ENCODE results near the gene LARP1.

LARP1 gene

DNA sequence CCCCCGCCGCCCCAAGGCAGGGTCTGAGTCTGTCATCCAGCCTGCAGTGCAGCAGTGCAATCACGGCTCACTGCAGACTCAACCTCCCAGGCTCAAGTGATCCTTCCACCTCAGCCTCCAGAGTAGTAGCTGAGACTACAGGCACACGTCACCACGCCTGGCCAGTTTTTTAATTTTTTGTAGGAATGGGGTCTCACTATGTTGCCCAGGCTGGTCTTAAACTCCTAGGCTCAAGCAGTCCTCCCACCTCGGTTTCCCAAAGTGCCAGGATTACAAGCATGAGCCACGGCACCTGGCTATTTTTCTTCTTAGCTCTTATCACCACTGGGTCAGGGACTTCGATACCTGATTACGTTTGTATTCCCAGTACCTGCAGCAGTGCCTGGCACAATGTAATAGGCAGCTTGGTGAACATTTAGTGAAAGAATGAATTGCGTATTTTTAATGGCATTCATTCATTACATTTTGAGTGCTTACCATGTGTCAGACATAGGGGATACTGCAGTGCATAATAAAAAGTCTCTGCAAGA is 10.3 kb downstream of the LARP1 start:
- no peak for DNase-seq (ENCODE audit: low read depth)
- TF ChIP-seq, protein P1, sequence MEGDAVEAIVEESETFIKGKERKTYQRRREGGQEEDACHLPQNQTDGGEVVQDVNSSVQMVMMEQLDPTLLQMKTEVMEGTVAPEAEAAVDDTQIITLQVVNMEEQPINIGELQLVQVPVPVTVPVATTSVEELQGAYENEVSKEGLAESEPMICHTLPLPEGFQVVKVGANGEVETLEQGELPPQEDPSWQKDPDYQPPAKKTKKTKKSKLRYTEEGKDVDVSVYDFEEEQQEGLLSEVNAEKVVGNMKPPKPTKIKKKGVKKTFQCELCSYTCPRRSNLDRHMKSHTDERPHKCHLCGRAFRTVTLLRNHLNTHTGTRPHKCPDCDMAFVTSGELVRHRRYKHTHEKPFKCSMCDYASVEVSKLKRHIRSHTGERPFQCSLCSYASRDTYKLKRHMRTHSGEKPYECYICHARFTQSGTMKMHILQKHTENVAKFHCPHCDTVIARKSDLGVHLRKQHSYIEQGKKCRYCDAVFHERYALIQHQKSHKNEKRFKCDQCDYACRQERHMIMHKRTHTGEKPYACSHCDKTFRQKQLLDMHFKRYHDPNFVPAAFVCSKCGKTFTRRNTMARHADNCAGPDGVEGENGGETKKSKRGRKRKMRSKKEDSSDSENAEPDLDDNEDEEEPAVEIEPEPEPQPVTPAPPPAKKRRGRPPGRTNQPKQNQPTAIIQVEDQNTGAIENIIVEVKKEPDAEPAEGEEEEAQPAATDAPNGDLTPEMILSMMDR (conservative IDR thresholded peaks at IDR 0.05; ENCODE audit: low read depth, low read length): no peak
- no peak overlapping the region for H3K4me3 ChIP-seq (ENCODE audit: low read depth, low read length)

DNA sequence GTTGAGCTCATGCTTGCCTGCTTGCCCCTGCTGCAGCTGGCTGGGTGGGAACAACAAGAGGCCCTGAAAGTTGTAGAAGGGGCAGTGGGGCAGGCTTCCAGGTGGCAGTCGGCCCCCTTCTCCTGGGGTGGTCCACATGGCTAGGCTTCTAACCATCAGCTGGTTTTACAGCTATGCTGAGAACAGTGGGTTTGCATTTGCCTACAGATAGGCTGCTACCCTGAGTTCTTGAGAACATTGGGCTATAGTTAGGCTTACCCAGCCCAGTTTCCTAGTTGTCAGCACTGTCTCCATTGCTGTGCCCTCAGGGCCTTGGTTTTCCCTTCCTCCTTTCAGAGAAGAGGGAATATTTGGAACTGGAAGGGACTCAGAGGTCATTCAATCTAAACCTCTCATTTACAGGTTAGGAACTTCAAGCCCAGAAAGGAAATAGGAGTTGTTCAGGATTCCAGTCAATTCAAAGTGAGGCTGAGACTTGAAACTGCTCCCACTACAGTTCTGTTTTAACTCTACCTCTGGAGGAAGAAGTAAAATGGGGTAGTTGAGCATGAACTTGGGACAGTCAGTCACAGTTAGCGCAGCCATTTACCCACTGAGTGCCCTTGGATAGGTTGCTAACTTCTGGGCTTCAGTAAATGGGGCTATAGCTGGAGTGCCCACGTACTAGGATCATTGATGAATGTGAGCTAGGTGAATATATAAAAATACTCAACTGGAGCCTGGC is 11.5 kb downstream of the LARP1 start:
- DNase-seq (ENCODE audit: low read depth): no peak
- TF ChIP-seq, protein P1 (conservative IDR thresholded peaks at IDR 0.05; ENCODE audit: low read depth, low read length): no peak
- H3K4me3 ChIP-seq (ENCODE audit: low read depth, low read length): no peak overlapping the region

DNA sequence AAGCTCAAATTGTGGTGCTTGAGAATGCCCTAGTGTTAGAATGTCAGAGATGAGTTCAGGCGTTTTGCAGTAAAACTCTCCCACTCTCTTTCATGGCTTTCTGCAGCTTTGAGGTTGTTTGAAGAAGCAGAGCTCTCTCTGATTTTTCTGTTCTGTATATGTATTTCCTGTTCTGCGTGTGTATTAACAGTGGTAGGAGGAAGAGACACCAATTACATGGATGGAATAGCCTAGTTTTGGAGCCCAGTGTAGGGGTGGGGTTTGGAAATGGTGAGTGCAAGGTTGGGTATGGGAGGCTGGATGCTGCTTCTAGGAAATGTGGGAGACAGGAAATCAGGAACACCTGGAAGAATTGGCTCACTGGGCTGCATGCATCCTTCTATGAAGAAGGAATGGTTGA is 12.4 kb downstream of the LARP1 start:
- no peak for DNase-seq (ENCODE audit: low read depth)
- TF ChIP-seq, protein P1 (conservative IDR thresholded peaks at IDR 0.05; ENCODE audit: low read depth, low read length): no peak
- no peak overlapping the region for H3K4me3 ChIP-seq (ENCODE audit: low read depth, low read length)

DNA sequence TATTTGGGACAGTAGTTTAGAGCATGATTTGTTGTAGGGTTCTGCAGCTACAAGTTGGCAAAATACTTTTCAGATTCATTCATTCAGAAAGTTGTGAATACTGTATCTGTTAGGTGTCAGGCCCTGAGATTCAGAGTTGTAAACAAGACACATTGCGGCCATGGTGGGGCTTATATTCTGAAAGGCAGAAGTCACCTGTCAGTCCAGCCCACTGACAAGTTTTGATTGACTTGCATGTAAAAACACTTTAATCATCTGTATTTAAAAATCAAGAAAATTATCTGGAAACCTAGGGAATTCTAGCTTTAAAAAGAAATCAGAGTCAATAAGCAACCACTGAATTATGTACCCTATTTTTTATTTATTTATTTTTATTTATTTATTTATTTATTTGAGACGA is 13.0 kb downstream of the LARP1 start:
- TF ChIP-seq, protein P1 (conservative IDR thresholded peaks at IDR 0.05; ENCODE audit: low read depth, low read length): no peak
- no peak overlapping the region for H3K4me3 ChIP-seq (ENCODE audit: low read depth, low read length)
- no peak for DNase-seq (ENCODE audit: low read depth)

DNA sequence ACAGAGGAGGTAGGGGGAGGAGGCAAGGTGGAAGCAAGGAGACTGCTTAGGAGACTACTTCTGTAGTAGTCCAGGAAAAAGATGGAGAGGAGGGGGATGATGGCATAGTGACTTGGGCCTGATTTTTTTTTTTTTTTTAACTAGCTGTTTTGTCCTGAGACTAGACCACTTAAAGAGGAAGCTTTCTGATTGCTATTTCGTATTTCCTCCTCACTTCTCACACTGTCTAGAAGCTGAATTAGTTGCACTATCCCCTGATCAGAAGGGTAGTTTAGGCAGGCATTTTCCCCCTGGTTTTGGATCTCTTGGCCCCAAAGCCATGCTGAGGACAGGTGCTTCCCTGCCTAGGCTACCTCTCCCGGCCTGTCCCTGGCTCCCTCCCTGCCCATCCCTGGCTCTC is 14.9 kb downstream of the LARP1 start:
- TF ChIP-seq, protein P1 (conservative IDR thresholded peaks at IDR 0.05; ENCODE audit: low read depth, low read length): no peak
- DNase-seq (ENCODE audit: low read depth): no peak

DNA sequence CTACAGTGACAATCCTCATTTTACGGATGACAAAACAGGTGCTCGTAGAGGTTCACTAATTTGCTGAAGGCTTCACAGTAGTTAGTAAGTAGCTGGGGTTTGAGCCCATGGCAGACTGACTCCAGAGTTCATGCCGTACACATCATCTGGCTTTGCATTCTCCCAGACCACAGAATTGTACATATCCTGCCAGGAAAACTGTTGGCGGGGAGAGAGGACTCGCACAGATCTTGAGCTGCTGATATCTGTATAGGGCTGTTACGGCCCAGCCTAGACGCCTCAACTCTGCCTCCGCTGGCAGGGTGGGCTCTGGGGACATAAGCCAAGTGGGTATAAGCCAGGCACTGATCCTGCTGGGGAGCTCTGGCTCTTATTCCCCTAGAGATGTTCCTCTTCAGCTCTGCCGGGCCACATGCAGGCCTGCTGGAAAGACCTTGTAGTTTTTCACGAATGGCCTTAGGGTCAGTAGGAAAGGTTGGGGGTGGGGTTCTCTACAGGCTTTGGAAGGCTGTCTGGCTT is 16.3 kb downstream of the LARP1 start:
- no peak overlapping the region for H3K4me3 ChIP-seq (ENCODE audit: low read depth, low read length)
- TF ChIP-seq, protein P1 (conservative IDR thresholded peaks at IDR 0.05; ENCODE audit: low read depth, low read length): peak; percentile 31
- peak; percentile 84 for DNase-seq (ENCODE audit: low read depth)

More for the DNA sequence above, 14.9 kb downstream of the LARP1 start:
- H3K4me3 ChIP-seq (ENCODE audit: low read depth, low read length): no peak overlapping the region

DNA sequence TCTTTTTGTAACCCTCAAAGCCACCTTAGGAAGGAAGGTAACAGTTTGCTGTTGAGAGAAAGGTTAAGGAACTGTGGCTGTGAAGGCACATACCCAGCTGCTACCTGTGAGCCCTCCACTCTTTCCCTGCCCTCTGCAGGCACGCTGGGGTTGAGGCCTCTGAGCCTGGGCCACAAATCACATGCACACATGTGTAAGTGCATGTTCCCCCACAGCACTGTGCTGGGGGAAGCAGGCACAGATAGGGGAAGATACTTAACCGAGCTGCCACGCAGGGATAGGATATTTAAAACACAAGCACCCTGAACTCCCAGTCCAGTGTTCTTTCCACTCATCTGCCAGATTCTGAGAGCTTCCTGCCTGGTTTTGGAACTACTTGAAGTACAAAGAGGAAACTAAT is 18.1 kb downstream of the LARP1 start:
- DNase-seq (ENCODE audit: low read depth): no peak
- H3K4me3 ChIP-seq (ENCODE audit: low read depth, low read length): no peak overlapping the region
- TF ChIP-seq, protein P1 (conservative IDR thresholded peaks at IDR 0.05; ENCODE audit: low read depth, low read length): no peak
